Activated effector memory CD4-positive, alpha-beta T cell treated with Interleukin-2 at 50 U/mL for 16 hours (primary cell): Measurements from ENCODE around the gene PROM2.
"Not testable (repeated sequence)": the region's sequence is repeated elsewhere in the genome, so short reads cannot be mapped to it uniquely, and the experiment has no call there.

Experiments used
- DNase-seq: peaks from one replicate; pipeline ENCODE4 v3.0.0-alpha.2; 2020

The PROM2 gene

DNA sequence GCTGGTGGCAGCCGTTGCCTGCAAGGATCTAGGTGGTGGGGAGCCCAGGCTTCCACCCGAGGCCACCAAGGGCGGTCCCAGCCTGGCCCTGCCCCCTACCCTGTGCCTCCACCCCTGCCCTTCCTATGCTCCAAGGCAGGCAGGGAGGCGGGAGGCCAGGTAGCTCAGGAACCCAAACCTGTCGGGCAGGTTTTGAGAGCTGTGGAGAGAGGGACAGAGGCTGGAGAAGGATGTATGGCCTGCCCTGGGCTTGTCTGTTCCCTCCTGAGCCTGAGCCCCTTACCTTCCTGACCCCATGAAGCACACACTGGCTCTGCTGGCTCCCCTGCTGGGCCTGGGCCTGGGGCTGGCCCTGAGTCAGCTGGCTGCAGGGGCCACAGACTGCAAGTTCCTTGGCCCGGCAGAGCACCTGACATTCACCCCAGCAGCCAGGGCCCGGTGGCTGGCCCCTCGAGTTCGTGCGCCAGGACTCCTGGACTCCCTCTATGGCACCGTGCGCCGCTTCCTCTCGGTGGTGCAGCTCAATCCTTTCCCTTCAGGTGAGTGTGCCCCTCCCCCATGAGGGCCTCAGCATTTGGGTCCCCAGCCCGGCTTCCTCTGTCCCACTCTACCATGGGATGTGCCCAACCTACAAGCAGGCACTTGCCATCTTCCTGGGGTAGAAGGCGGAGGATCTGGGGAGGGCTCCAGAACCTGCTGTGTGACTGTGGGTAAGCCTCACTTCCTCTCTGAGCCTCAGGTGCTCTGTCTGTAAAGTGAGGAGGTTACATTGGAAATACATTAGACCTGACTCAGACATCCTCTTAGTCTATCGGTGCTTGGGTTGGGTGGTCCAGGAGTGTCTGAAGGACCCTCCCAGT, at the start of gene PROM2:
Gene PROM2 (plus strand): TSS at position 159 of the 860 bp plus-strand sequence. CDS start 137 bp downstream, at position 296.
- DNase-seq = no peak

- no peak for DNase-seq
Observed at GRCh38 chr2:95225658-95226057, 48.6 kb upstream of the PROM2 start.

DNA sequence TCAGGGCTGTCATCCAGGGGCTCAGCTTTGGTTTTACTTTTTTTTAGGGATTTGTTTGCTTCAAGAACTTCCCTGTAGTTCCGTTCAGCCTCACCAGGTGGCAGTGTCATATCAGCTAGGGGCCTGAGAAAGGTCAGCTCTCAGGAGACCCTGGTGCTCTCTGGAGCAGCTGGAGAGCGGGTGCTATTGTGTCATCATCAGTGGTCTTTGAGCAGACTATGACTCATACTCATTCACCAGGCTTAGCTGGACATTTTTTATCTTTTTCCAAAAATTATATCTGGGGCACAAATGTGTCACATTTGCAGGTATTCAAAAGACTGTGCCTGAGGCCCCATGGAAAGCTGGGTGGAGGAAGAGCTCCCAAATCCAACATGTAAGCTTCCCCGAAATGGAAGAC, 42.5 kb upstream of the PROM2 start:
- no peak for DNase-seq

DNA sequence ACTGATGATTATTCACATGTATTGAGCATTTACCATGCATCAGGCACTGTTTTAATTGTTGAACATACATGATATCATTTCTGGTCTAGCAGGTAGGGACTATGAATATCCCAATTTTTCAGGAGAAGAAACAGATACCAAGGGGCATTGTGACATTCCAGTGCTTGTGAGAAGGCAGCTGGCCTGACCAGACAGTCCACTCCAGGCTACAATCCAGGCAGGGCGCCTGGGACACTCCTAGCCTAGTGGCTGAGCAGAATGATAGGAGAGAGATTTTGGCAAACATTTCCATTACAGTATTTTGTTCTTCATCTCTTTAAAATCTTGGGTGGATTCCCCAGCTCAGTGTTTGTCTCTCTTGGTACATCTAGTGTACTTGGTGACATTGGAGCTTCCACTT, 42.0 kb upstream of the PROM2 start:
- DNase-seq = no peak

DNA sequence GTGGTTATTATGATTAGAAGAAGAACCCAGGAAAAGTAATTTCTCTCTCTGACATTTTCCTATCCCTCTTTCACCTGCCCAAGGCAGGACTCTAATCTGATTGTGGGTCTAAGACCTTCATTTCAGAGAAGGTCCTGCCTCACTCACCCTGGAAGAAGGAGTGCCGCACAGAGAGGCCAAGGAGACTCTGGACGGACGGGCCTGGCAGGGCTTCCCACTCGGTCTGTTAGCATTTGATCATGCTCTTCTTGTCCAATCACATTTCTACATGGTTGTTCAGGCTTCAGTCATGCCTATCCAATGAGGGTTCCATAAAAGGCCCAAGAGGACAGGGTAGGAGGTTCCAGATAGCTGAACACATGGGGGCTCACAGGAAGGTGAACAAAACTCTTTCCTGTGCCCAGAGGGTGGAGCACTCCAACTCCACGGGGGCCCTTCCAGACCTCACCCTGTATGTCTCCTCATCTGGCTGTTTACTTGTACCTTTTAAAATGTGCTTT, 39.9 kb upstream of the PROM2 start:
- DNase-seq = no peak

- no peak for DNase-seq
Observed at GRCh38 chr2:95234816-95235215, 39.4 kb upstream of the PROM2 start.

- no peak for DNase-seq
Observed at GRCh38 chr2:95238131-95238530, 36.1 kb upstream of the PROM2 start.

DNA sequence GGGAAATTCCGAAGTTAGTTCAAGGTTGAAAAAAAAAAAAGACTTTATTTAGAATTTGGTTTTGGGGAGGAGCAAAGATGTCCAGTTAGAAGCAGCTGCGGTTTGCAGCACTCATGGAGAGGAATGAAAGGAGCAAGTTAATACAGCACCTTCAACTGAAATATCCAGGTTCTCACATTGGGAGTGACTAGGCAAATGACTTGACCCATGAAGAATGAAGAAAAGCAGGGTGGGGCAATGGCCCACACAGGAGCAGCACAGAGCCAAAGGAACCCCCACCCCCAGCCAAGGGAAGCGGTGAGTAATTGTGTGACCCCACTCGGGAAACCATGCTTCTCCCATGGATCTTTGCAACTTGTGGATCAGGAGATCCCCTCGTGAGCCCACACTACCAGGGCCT, 34.2 kb upstream of the PROM2 start:
- DNase-seq = no peak

GRCh38 chr2:95240556-95240955, 33.7 kb upstream of the PROM2 start:
- no peak for DNase-seq

- not testable (repeated sequence) for DNase-seq
Observed at GRCh38 chr2:95242084-95242483, 32.2 kb upstream of the PROM2 start.

GRCh38 chr2:95258271-95258670, 16.0 kb upstream of the PROM2 start:
- DNase-seq = no peak

DNA sequence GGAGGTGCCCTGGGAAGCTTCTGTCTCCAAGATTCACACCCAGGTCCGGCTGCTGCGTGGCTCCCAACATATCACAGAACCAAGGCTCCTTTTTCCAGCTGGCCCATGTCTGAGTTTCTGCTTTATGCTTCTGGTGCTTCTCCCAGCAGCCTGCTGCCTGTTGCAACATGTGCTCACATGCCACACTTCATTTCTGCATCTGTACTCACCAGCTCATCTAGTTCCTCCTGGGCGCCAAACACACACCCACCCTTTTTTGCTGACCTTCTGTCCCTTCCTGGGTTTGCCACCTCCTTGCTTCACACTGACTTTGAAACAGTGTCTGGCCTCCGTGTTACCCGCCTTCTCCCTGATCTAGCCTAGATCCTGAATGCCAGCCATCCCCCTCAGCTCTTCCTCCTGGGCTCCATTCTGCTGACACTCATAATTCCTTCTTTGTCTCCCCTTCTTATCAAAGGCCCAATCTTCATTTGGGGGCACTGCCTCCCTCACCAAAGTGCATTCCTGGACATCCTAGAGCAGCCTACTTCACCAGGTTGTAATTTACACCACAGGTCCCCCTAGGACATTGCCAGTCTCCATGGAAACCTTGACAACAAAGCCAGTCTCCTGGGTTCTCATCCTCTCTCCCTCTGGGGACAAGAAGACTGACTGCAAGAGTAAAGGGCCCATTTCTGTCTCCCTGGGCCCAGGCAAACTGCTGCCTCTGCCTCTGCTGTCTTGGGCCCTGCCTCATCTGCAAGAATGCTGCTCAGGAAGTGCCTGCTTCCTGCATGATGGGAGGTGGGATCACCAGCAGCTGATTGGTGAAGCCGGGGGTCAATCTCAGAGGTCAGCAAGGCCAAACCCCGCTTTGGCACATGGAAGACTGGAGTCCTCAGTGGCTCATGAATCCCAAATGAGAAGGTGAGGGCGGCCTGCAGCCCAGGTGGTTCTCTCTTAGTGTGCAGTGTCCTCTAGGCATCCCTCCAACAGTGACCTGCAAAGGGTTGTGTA, 13.9 kb upstream of the PROM2 start:
- no peak for DNase-seq

DNA sequence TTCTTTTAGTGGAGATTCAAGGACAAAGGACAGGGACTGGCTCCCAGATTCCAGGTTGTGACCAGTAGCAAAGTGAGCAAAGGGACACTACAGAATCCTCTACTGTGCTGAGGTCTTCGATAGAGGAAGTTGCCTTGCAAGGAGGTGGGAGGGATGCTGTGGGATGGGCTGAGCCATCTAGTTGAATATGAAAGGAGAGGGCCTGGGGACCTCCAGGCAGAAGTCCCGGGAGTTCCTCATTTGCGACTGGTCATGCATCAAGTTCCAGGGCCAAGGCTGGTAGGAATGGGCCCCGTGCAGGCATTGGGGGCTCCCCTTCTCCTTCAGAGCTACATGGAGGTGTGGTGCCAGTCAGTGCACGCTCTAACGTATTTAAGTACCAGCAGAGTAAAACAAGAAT, 12.6 kb upstream of the PROM2 start:
- DNase-seq = no peak

GRCh38 chr2:95262896-95263542, 11.2 kb upstream of the PROM2 start:
- DNase-seq = no peak

- no peak for DNase-seq
Observed at GRCh38 chr2:95264624-95265023, 9.6 kb upstream of the PROM2 start.

- no peak for DNase-seq
Observed at GRCh38 chr2:95265182-95265581, 9.1 kb upstream of the PROM2 start.

- no peak for DNase-seq
Observed at GRCh38 chr2:95266781-95267430, 7.3 kb upstream of the PROM2 start.

DNA sequence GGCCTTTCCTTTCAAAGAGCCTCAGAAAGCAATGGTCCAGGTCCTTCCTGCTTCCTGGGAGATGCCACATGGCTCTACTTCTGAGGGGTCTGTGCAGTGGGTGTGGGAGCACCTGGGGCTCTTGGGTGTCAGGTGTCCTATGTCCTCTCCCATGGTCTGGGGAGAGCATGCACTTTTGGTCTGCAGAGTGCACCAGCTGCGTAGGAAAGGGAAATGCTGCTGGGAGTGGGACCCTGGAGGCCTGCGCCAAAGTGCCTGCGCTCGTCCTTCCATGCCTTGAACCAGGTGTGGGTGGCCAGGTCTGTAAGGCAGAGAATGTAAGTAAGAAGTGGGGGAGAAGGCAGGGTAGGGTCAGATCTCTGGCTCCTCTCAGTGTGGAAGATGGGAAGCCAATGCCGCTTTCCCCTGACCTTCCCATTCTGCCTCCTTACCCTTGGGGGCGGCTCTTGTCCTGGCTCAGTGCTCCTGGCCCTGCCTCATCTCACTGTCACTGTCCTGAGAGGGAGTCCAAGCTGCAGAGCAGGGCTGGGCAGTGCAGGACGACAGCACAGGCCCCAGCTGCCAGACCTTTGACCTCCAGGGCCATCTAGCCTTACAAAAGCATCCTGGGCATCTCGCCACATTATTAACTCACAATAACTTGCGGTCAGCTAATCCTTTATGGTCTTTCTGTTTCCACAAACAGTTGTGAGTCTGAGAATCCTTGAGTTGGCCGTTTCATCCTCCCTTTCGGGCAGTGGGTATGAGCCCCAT, 6.6 kb upstream of the PROM2 start:
- DNase-seq = no peak

DNA sequence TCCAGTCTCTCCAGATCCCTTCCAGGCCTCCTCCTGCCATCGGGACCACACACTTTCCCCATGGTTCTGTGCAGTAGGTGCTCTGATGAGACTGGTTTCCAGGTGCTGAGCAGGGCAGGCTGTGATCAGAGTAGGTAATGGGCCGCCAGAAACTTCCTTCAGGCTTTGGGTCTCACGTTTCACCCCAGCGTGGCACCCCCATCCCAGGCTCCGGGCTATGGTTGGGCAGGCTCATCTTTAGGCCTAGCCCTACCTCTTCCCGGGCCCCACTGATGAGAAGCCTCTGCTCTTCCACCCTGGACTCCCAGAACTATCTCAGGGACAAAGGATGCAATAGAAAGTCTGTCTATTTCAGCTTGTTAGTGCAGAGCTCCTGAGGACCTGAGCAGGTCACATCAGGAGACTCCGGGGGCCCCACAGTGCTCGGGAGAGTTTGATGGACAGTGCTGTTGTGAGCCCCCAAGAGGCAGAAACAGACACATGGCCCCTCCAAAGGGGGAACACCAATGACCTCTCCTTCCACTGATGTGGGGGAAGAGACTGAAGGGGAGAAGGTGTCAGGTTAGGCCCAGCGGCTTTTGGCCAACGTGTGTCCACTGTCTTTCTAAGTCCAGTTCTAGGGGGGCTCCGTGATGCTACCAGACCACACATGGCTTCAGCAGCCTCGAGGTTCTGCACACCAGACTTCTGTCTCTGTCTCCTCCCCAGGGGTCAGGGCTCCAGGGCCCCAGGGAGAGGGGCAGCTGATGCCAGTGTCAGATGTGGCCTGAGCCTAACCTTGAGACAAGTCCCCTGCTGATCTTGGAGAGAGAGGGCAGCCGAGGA, 5.8 kb upstream of the PROM2 start:
- DNase-seq = no peak

DNA sequence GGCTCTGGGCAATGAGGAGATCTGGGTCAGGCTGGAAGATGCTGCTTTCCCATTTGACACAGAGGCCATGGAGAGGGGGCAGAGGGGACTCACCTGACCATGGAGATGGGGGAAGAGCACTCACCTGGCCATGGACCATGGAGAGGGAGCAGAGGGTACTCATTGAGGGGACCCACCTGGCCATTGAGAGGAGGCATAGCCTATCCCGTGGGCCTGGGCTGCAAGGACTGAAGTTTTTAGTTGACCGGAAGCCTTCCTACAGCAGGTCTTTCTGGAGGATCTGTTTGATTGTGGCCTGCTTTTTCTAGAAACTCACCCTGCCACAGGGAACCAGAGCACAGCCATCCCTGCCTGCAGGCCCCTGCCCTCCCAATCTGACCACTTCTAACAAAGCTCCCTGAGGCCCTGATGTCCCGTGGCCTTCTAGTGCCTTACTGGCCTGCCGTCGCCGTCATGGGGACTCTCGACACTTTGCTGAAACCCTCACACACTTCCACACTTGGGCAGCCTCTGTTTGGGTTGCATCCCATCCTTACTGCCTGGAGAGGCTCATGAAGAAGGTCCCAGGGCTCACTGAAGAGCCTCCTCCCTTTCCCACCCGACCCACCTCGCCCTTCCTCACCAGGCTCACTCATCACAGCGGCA, 5.1 kb upstream of the PROM2 start:
- DNase-seq = no peak
